IMR-90 (cell line): ENCODE results near the gene CHD9.

Source experiments
- MAFK ChIP-seq: IDR thresholded peaks from 2 replicates; pipeline ENCODE4 v1.6.1; 2012; ENCODE audit warnings: low read depth, low read length, improper control_type of control experiment
- TF ChIP-seq, protein P1 (sequence below): conservative IDR thresholded peaks from 2 replicates; pipeline ENCODE4 v1.5.1; 2012; ENCODE audit warnings: mild to moderate bottlenecking, low read depth, low read length, improper control_type of control experiment

DNA sequence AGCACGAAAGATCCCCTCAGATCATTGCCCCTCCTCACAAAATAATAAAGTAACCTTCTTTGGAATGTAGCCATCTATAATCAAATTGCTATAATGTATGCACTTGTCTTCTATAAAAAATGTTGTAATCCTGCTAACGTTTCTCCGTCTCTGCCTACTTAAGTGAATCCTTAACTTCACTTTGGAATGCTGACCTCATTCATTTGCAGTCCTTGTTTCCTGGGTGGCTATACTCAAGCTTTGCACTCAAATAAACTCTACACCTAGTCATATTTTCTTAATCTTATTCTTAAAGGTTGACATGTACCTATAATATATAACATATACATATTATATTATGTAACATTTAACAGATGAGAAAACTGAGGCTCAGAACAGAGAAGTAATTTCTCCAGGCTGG lies 24.8 kb upstream of the CHD9 start:
- TF ChIP-seq, protein P1, sequence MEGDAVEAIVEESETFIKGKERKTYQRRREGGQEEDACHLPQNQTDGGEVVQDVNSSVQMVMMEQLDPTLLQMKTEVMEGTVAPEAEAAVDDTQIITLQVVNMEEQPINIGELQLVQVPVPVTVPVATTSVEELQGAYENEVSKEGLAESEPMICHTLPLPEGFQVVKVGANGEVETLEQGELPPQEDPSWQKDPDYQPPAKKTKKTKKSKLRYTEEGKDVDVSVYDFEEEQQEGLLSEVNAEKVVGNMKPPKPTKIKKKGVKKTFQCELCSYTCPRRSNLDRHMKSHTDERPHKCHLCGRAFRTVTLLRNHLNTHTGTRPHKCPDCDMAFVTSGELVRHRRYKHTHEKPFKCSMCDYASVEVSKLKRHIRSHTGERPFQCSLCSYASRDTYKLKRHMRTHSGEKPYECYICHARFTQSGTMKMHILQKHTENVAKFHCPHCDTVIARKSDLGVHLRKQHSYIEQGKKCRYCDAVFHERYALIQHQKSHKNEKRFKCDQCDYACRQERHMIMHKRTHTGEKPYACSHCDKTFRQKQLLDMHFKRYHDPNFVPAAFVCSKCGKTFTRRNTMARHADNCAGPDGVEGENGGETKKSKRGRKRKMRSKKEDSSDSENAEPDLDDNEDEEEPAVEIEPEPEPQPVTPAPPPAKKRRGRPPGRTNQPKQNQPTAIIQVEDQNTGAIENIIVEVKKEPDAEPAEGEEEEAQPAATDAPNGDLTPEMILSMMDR = no peak
- TF ChIP-seq MAFK = no peak
